Cardiac septum (tissue), 1 donor: ENCODE measurements around the gene ZNF280A. TPM values are rescaled to one million over a fixed set of nuclear protein-coding genes. Genes with fewer than 3 reads are reported as not detected.
"Not testable (repeated sequence)": the region's sequence is repeated elsewhere in the genome, so short reads cannot be mapped to it uniquely, and the experiment has no call there.

Experiments
- DNase-seq: peaks from one replicate; pipeline ENCODE4 v3.0.0-alpha.2; 2020; ENCODE audit warnings: low spot score
- intact Hi-C: fragments of 100-400 bp; cut with DNase I; formaldehyde crosslinking; loops from one replicate; pipeline ENCODE4 v1.14.0; 2022
- total RNA-seq: library from RNA; stranded (reverse); fragmentation: NEBNext Ultra II Directional; extraction: Animal tissue kit (Norgen Biotek cat#: 25700); gene quantifications from one replicate; pipeline ENCODE4 v1.2.1, GENCODE V29; 2021
- donor health status: DM: no; HTN: no; CAD: no.

The ZNF280A gene
- total RNA-seq, 1 donor from 2014 or later, result not detected

- intact Hi-C loops, result no loop called here
- no peak for DNase-seq
These were observed 40.0 kb downstream of the ZNF280A start for GRCh38 chr22:22479999-22480532.

GRCh38 chr22:22479116-22479515 is 41.0 kb downstream of the ZNF280A start:
- intact Hi-C loops, result no loop called here

GRCh38 chr22:22478470-22478869 is 41.6 kb downstream of the ZNF280A start:
- DNase-seq, result no peak
- intact Hi-C loops, result no loop called here

More at GRCh38 chr22:22479116-22479515, 41.0 kb downstream of the ZNF280A start:
- no peak for DNase-seq

GRCh38 chr22:22474733-22475132 is 45.3 kb downstream of the ZNF280A start:
- intact Hi-C loops, result no loop called here
- DNase-seq, result no peak

GRCh38 chr22:22471104-22471503 is 49.0 kb downstream of the ZNF280A start:
- DNase-seq, intact Hi-C loops: not testable (repeated sequence)

- intact Hi-C loops, result loop anchor here (10.0 kb wide), 1 partner anchor 655 kb away; no protein-coding TSS in a partner anchor
- DNase-seq, result no peak
These were observed 50.5 kb downstream of the ZNF280A start for GRCh38 chr22:22469527-22469926.

- intact Hi-C loops, result loop anchor here (10.0 kb wide), 1 partner anchor 656 kb away; no protein-coding TSS in a partner anchor
- DNase-seq, result not testable (repeated sequence)
These were observed 51.1 kb downstream of the ZNF280A start for GRCh38 chr22:22468794-22469469.

- intact Hi-C loops, result loop anchor here (10.0 kb wide), 1 partner anchor 658 kb away; no protein-coding TSS in a partner anchor
- no peak for DNase-seq
These were observed 53.0 kb downstream of the ZNF280A start for GRCh38 chr22:22467112-22467511.

- no peak for DNase-seq
- intact Hi-C loops, result loop anchor here (10.0 kb wide), 1 partner anchor 659 kb away; no protein-coding TSS in a partner anchor
These were observed 54.3 kb downstream of the ZNF280A start for GRCh38 chr22:22465782-22466181.

GRCh38 chr22:22465094-22465602 is 54.9 kb downstream of the ZNF280A start:
- intact Hi-C loops, result loop anchor here (10.0 kb wide), 1 partner anchor 660 kb away; no protein-coding TSS in a partner anchor
- DNase-seq, result no peak

- no peak for DNase-seq
- intact Hi-C loops, result loop anchor here (10.0 kb wide), 1 partner anchor 660 kb away; no protein-coding TSS in a partner anchor
These were observed 55.5 kb downstream of the ZNF280A start for GRCh38 chr22:22464541-22465054.

GRCh38 chr22:22463855-22464540 is 56.1 kb downstream of the ZNF280A start:
- intact Hi-C loops, result loop anchor here (10.0 kb wide), 1 partner anchor 661 kb away; no protein-coding TSS in a partner anchor
- no peak for DNase-seq

Other genes starting within 250 kb of the ZNF280A start
- 0.57 TPM for gene ZNF280B, start 11.5 kb downstream of the ZNF280A start, total RNA-seq
- gene PRAME, start 39.0 kb upstream of the ZNF280A start, total RNA-seq, result 0.27 TPM
- not detected for gene GGTLC2, start 124.3 kb upstream of the ZNF280A start, total RNA-seq